GM13977 (cell line): ENCODE data around the gene NKX6-2.

Source experiments
- DNase-seq: peaks from one replicate; pipeline ENCODE4 v3.0.0; 2012; ENCODE audit warnings: low spot score
- CTCF ChIP-seq: IDR thresholded peaks from 2 replicates; pipeline ENCODE4 v1.5.1; 2012; ENCODE audit warnings: mild to moderate bottlenecking, control low read depth; ENCODE audit not compliant: insufficient read depth; ENCODE audit errors: extremely low read depth, missing control alignments
- in situ Hi-C: fragments of 300-500 bp; cut with MboI; formaldehyde crosslinking; loops from one replicate; pipeline ENCODE4 v1.12.0; 2022; ENCODE audit warnings: low sequenced_read_pairs, low pct_unique_long_range_greater_than_20kb, mixed read lengths, inconsistent platforms; ENCODE audit not compliant: unreplicated experiment

Gene NKX6-2

GRCh38 chr10:132808383-132809231 lies 22.7 kb upstream of the NKX6-2 start:
- no peak for DNase-seq
- no peak for TF ChIP-seq CTCF
- in situ Hi-C loops = no loop called here

- DNase-seq = no peak
- no peak for TF ChIP-seq CTCF
Observed at GRCh38 chr10:132807621-132808049, 21.7 kb upstream of the NKX6-2 start.

GRCh38 chr10:132806561-132807003 lies 20.6 kb upstream of the NKX6-2 start:
- in situ Hi-C loops = no loop called here
- TF ChIP-seq CTCF = no peak
- DNase-seq = no peak

More at GRCh38 chr10:132807621-132808049, 21.7 kb upstream of the NKX6-2 start:
- in situ Hi-C loops = no loop called here

- no peak for DNase-seq
- in situ Hi-C loops = no loop called here
- TF ChIP-seq CTCF = no peak
Observed at GRCh38 chr10:132806110-132806509, 20.2 kb upstream of the NKX6-2 start.

- in situ Hi-C loops = no loop called here
Observed at GRCh38 chr10:132805599-132805998, 19.7 kb upstream of the NKX6-2 start.

GRCh38 chr10:132804785-132805426 lies 19.0 kb upstream of the NKX6-2 start:
- in situ Hi-C loops = no loop called here
- no peak for DNase-seq
- no peak for TF ChIP-seq CTCF

More at GRCh38 chr10:132805599-132805998, 19.7 kb upstream of the NKX6-2 start:
- no peak for DNase-seq
- TF ChIP-seq CTCF = no peak
